ENCODE measurements around the gene BACH2. TPM values are rescaled to one million over a fixed set of nuclear protein-coding genes. Genes with fewer than 3 reads are reported as not detected.

Gene BACH2
- total and polyA plus RNA-seq, 10 of the 15 experiments (the other 5 are each of a cell fraction or from before 2014, with no cell fraction given), result 0.03 to 0.28 (median 0.04) TPM; not detected in 3

- FAIRE-seq (no peak), DNase-seq (ENCODE audit: low read depth, low spot score) (no peak), ATAC-seq (no peak)
- in situ Hi-C loops (cut with MboI), result no loop called here
- ChIA-PET SMC1A (ENCODE audit: uncharacterized antibody, unreplicated experiment) (interaction anchor here (0.6 to 1.5 kb wide), 2 partner anchors 10 to 169 kb away, joined by 3 to 4 read pairs; no protein-coding TSS in a partner anchor), CTCF (interaction anchor here (1.0 to 1.5 kb wide), 3 partner anchors 43 to 403 kb away, joined by 3 to 5 read pairs (median 3); no protein-coding TSS in a partner anchor), RAD21 (ENCODE audit: unreplicated experiment) (no interaction called here), POLR2A (no interaction called here)
- Histone ChIP-seq H3K9ac (ENCODE audit: control insufficient read depth, insufficient read depth, low read length) (no peak overlapping the region), H3K27me3 (replicated peaks in 1 of 2; ENCODE audit: control insufficient read depth in 2 of 2, insufficient read depth in 2 of 2, low read length in 1 of 2) (peaks cover 0 to 3% of the 10 kb centered on the region in 2 experiments; a peak in 2 of 4 replicates), H3K4me2 (ENCODE audit: control insufficient read depth, insufficient read depth) (no peak overlapping the region), H3K4me1 (ENCODE audit: control insufficient read depth, insufficient read depth, low read length) (no peaks in the 10 kb centered on the region), H3K79me2 (ENCODE audit: control insufficient read depth, insufficient read depth, low read length) (no peaks in the 10 kb centered on the region), H3K9me3 (replicated peaks; ENCODE audit: control insufficient read depth, insufficient read depth, low read length) (no peaks in the 10 kb centered on the region), H3K27ac (ENCODE audit: control insufficient read depth, insufficient read depth) (no peak overlapping the region), H4K20me1 (ENCODE audit: control insufficient read depth, insufficient read depth) (no peaks in the 10 kb centered on the region), H3K4me3 (no peak overlapping the region), H2AFZ (ENCODE audit: control insufficient read depth, low read depth, low read length) (no peak overlapping the region), H3K36me3 (ENCODE audit: control insufficient read depth in 2 of 2, insufficient read depth in 2 of 2, low read length in 1 of 2) (no peaks in the 10 kb centered on the region)
- 16% methylated on average over 5 of the region's 5 CpGs for WGBS (ENCODE audit: insufficient coverage, insufficient replicate concordance, low lambda C conversion rate, missing lambda C conversion rate)
- intact Hi-C loops (cut with micrococcal nuclease; ENCODE audit: unreplicated experiment), result no loop called here
- no TSS peak for BruUV-seq (replicated peaks)
- TF ChIP-seq HDAC6 (IDR thresholded peaks at IDR 0.05; ENCODE audit: unreplicated experiment), result no peak
- no peak for TF ChIP-seq HCFC1 (IDR thresholded peaks at IDR 0.05; ENCODE audit: low read length)
- no peak for TF ChIP-seq CEBPZ (IDR thresholded peaks at IDR 0.05; ENCODE audit: low read depth, low read length)
- TF ChIP-seq SREBF2 (IDR thresholded peaks at IDR 0.05; ENCODE audit: low read length), result no peak
- TF ChIP-seq ZBTB11 (CRISPR knock-in tag; IDR thresholded peaks at IDR 0.05), result no peak
- no peak for TF ChIP-seq NFYA (IDR thresholded peaks at IDR 0.05; ENCODE audit: borderline replicate concordance, low read depth, low read length)
- no peak for TF ChIP-seq BCL3 (IDR thresholded peaks at IDR 0.05; ENCODE audit: borderline replicate concordance, insufficient read depth, low read depth, low read length, poor library complexity, severe bottlenecking)
- no peak for TF ChIP-seq POLR2A (IDR thresholded peaks at IDR 0.05; ENCODE audit: low read depth, low read length)
- no peak for TF ChIP-seq EGR1 (IDR thresholded peaks at IDR 0.05; ENCODE audit: borderline replicate concordance in 1 of 2, low read depth in 2 of 2, low read length in 2 of 2)
- no peak for TF ChIP-seq ZBTB4 (CRISPR knock-in tag; IDR thresholded peaks at IDR 0.05)
- TF ChIP-seq POU2F2 (IDR thresholded peaks at IDR 0.05; ENCODE audit: borderline replicate concordance, low read depth, low read length), result no peak
- no peak for TF ChIP-seq PAX5 (IDR thresholded peaks at IDR 0.05; ENCODE audit: borderline replicate concordance, low read depth, low read length)
Observed at GRCh38 chr6:90343576-90343975, 46.9 kb upstream of the BACH2 start.
